ENCODE measurements around the gene KCTD3.

The KCTD3 gene

GRCh38 chr1:215665215-215665614 lies 98.1 kb downstream of the KCTD3 start:
- DNase-seq: no peak

GRCh38 chr1:215667761-215668160 lies 100.7 kb downstream of the KCTD3 start:
- no peak for DNase-seq

DNA sequence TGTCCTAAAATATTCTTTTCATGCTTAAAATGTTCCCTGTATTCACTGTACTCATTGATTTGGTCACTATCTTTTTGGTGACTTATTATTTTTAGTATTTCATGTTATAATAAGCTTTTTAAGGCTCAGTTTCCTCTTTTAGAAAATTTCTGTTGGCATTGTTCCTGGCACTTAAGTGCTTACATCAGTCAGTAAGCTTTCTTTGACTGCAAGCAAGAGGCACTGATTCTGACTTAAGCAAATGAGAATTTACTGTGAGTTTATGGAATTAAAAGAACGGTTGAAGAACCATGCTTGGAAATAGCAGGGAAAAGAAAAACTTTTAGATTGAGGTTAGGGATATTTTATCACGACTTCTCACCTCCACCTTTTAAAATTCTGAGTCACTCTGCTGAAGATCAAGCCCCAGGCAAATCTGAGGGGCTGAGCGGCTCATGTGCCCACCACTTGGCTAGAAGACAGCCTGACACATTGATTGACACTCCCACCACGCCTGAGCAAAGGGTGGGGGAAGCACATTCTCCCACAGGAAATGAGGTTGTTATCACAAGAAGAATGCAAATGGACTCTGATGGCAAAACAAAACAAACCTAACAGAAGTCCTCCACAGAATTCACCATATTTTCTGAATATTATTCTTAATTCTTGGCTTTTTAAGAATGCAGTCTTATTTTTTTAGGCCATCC lies 102.8 kb downstream of the KCTD3 start:
- no peak for DNase-seq

Measured in activated T-cell treated with anti-CD3 and anti-CD28 coated beads for 4 hours (primary cell).